D721Med (cell line): ENCODE measurements around the gene LMNTD1.

Experiments
- DNase-seq: peaks from one replicate; pipeline ENCODE4 v3.0.0; 2011; ENCODE audit warnings: low spot score; ENCODE audit not compliant: insufficient read length
- FAIRE-seq: peaks from 2 replicates; lab custom pipeline; 2011; peaks lifted over from hg19 to GRCh38; lab: Jason Lieb, UNC
- CTCF ChIP-seq: IDR thresholded peaks from 2 replicates; pipeline ENCODE4 v1.5.1; 2012; ENCODE audit warnings: mild to moderate bottlenecking, control low read depth; ENCODE audit not compliant: insufficient read depth; ENCODE audit errors: missing control alignments

Gene LMNTD1

GRCh38 chr12:25455696-25456095 is 97.4 kb downstream of the LMNTD1 start:
- DNase-seq (no peak), FAIRE-seq (peak; percentile 25)
- no peak for TF ChIP-seq CTCF

GRCh38 chr12:25449007-25449406 is 104.1 kb downstream of the LMNTD1 start:
- TF ChIP-seq CTCF: no peak
- no peak for FAIRE-seq
- DNase-seq: no peak

DNA sequence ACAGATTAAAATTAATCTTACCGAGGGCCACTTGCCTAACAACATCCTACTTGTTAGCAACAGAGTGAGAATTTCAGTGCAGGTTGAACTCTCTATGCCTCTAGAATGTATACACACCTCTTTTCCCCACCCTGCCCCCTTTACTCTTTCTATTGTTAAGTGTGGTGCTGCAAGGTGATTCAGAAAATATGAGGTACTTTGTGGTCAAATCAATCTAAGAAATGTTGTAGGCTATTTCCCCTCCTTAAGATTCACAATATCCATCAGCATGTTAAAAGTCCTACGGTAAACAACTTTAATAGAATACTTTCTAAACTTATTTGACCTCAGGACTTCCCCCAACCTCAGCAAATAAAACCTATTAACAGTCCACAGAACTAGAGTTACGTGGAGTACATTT is 106.0 kb downstream of the LMNTD1 start:
- TF ChIP-seq CTCF: no peak
- DNase-seq (no peak), FAIRE-seq (no peak)

- DNase-seq (no peak), FAIRE-seq (no peak)
- TF ChIP-seq CTCF: no peak
Measured at GRCh38 chr12:25438638-25439037, 114.4 kb downstream of the LMNTD1 start.

- DNase-seq (no peak), FAIRE-seq (peak; percentile 71)
- TF ChIP-seq CTCF: peak; percentile 86
Measured at GRCh38 chr12:25436206-25437030, 116.7 kb downstream of the LMNTD1 start.

DNA sequence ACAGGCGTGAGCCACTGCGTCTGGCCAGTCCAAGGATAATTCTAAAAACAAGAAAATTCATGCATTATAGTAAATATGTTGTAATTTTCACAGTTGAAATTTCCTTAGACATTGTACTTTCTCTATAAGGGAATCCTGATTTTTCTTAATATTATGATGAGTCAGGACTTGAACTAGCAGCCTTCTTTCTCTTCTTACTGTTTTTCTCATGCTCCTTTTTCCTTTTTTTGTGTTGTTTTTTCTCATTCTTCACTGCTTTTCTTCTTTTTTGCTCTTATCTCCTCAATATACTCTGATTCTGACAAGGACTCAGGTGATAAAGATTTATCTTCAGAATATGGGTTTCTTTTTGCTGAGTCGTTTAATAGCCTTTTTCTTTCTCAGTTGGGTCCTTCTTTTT is 117.7 kb downstream of the LMNTD1 start:
- FAIRE-seq: no peak
- no peak for TF ChIP-seq CTCF
- DNase-seq: no peak

- no peak for DNase-seq
- TF ChIP-seq CTCF: no peak
- FAIRE-seq: no peak
Measured at GRCh38 chr12:25434515-25434914, 118.6 kb downstream of the LMNTD1 start.
